Tongue (tissue), 2 donors: ENCODE results near the gene SEC14L1. TPM values are rescaled to one million over a fixed set of nuclear protein-coding genes. Genes with fewer than 3 reads are reported as not detected.

Experiments
- DNase-seq: peaks from one replicate; pipeline ENCODE4 v3.0.0-alpha.2; 2015
- total RNA-seq: library from RNA; depleted of rRNA; stranded (reverse); fragments of >200 nt; gene quantifications from one replicate; pipeline ENCODE4 v1.2.3, GENCODE V29; 2014

Gene SEC14L1
- total RNA-seq, 1 donor from 2014 or later: 66.8 TPM

DNA sequence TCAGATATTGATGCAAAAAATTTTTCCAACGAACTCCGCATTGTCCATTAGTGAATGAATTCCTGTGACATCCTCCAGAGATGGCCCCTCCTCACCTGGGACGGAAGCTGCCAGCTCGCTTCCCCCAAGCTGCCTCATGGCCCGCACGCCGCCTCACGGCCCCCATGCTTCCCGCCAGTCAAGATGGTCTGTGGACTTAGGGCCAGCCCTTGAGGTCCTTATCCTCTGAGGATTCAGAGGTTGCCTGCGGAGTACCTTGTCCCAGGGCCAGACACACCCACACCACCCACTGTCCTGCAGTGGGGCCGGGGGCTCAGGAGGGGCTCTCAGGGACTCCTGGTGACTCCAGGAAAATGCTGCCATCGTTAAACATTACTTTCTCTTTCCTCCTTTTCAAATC is 73.6 kb downstream of the SEC14L1 start:
- no peak for DNase-seq

DNA sequence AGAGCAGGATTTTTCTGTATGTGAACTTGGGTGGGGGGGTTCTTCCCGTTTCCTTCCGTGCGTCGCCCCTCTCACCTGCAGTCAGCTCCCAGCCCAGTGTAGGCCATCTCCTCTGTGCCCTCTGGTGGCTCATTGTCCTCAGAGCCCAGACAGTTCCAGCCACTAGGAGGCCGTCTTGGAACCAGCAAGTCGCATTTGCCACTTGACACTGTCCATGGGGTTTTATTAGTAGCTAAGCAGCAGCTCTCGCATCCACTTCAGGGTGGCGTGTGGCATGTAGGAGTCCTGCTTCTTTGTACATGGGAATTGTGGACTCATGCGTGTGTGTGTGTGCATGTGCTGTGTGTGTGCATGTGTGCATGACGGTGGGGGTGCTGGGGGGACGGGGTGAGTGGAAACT is 74.0 kb downstream of the SEC14L1 start:
- DNase-seq: peak; percentile 54

DNA sequence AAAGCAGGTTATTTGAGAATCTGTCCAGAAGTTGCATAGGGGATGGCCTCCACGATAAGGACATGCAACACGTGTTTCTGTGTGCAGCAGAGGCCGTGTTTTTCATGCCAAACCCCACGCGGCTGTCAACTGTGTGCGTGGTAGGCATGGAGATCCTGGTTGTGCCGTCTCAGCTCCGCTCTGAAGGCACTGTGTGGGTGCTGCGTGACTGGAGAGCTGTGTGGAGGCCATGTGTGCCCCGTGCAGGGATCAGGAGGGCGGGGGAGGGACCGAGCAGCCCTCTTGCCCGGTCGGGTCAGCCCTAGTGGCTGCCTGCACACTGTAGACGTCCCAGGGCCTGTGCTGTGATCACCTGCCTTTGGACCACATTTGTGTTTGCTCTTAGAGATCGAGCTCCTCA is 74.5 kb downstream of the SEC14L1 start:
- no peak for DNase-seq

DNA sequence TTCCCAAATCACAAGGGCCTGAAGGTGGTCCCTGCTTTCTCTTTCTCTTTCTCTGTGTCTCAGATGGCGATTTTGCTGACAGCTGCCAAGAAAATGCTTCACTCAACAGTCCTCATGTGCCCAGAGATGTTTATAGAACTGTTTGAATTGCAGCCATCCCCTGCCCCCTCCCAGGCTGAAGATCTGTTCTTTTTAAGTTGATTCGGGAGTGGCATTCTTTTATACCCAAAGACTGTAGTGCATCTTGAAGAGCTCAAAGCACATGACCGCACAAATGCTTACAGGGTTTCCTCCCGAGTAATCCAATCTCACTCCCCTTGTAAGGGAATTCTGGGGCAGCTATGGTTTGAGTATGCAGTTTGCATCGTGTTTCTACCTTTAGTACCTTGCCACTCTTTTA is 75.7 kb downstream of the SEC14L1 start:
- peak; percentile 36 for DNase-seq

DNA sequence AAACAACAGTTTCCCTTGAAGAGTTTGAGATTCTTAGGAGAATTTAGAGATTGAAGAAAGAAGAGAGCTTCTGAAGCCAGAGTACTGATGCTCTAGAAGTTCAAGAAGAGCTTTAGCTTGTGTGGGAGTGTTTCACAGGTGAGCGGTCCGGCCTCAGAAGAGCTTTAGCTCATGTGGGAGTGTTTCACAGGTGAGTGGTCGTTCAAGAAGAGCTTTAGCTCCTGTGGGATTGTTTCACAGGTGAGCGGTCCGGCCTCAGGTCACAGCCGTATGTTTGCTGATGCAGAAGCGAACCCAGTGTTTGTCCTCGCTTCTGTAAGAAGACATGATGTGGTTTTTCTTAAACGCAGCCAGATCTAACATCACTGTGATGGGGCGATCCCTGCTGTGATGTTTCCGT is 76.4 kb downstream of the SEC14L1 start:
- DNase-seq: no peak

DNA sequence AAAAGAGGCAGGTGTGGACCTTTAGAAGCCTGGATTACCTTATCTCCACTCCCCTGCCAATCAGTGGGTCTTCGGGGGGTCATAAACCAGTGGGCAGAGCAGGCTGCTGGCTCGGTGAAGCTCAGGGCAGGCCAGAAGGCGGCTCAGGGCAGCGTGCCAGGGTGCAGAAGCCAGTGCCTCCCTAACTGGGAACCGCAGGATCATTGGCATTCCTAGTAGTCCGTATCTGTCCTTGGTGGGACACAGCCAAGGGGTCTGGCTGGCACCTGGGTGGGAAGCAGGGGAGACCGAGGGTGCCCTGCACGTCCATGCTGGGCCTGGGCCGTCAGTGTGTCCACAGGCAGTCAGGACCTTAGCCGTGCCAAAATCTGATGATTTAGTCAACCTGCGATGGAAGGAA is 76.8 kb downstream of the SEC14L1 start:
- no peak for DNase-seq

DNA sequence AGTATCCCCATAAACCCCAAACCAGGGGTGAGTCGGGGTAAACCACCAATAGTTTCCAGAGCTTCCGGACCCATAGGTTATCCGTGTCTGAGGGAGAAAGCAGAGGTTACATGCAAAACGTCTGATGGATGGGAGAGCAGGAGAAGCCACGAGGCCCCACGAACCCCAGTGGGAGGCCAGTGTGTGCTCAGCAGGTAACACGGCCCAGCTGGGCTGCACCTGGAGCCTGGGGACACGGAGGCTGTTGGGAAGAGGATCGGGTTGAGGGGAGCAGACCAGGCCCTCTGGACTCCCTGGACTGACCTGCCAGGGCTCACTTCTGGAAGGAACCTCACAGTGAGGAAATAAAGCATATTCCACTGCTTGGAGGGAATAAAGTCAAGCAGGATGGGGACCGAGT is 78.1 kb downstream of the SEC14L1 start:
- DNase-seq: no peak

DNA sequence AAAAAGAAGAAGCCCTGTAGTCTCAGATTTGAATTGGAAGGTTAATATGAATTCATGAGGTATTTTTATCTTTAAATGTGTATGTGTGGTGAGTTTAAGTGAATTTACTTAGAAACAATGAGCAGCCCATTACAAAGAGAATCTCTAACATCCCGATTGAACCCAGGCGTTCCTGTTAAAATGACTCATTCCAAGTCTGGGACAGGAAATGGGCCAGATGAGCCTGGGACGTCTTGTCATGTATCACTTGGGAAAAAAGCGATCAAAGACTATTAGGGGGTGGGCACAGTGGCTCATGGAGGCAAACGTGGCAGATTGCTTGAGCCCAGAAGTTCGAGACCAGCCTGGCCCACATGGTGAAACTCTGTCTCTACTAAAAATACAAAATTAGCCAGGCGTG is 81.6 kb downstream of the SEC14L1 start:
- DNase-seq: no peak

DNA sequence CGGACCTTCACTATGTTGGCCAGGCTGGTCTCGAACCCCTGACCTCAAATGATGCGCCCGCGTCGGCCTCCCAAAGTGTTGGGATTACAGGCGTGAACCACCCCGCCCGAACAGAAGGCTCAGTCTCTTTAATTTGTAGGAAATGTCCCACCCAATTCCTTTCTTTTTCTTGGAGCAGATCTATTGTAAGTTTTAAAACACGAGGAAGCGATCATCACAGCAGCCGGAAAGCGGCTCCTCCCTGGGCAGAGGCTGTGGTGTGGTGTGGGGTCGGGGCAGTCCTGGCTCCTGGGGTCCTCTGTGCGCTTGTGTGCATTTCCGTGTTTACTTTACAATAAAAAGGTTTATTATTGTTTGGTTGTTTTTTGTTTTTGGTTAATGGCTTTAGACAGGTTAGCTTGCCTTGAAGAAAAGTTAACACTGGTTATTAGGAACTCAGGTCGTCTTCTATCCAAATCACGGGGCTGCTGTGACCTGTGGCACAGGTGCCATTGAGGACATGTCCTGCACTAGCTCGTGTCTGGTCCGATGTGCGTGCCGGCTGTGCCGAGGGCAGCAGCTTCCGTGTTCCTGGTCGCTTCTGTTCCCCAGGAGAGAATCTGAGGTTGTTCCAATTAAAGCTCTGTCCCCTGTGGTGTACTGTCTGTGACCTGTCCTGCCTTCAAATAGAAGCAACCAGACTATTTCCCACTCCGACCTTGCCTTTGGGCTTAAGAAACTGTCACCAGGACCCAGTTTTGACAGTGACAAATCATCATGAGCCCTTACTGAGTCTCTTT is 83.1 kb downstream of the SEC14L1 start:
- no peak for DNase-seq

DNA sequence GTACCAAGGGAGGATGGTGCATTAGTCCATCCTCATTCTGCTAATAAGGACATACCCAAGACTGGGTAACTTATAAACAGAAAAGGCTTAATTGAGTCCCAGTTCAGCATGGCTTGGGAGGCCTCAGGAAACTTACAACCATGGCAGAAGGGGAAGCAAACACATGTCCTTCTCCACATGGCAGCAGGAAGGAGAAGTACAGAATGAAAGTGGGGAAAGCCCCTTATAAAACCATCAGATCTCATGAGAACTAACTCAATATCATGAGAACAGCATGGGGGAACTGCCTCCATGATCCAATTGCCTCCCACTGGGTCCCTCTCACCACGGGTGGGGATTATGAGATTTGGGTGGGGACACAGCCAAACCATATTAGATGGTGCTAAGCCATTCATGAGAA is 84.5 kb downstream of the SEC14L1 start:
- no peak for DNase-seq

DNA sequence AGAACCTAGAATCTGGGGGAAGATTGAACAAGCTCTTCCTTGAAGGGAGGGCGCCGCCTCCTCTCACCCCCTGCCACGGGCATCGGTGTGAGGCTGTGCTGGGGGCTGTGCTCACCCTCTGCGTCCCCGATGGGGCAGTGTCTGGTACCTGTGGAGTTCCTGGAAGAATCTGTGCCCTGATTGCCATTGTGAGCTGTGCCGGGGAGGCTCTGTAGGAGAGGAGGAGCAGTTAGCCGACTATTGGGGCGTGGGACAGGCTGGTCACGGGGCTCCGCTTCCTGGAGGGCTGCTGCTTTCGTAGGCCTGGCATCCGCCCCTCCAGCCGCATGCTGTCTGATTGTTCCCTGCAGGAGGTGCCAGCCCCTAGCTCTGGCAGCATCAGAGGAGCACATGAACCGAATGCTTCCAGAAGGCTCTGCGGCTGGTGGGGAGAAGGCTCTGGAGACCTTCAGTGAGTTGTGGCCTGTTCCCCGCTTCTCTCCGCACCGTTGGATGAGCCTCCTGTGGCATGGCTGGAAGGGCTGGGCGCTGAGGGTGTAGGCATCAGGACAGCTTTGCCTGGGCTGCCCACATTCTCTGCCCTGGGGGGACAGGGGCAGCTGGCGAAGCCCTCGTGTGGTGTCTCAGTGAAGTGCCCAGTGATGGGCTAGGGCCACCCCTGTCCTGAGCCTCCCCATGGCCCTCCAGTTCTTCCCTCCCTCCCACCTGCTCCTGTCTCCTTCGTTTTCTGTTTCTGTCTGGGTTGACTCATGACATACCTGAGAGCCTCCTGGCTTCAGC is 86.9 kb downstream of the SEC14L1 start:
- no peak for DNase-seq

DNA sequence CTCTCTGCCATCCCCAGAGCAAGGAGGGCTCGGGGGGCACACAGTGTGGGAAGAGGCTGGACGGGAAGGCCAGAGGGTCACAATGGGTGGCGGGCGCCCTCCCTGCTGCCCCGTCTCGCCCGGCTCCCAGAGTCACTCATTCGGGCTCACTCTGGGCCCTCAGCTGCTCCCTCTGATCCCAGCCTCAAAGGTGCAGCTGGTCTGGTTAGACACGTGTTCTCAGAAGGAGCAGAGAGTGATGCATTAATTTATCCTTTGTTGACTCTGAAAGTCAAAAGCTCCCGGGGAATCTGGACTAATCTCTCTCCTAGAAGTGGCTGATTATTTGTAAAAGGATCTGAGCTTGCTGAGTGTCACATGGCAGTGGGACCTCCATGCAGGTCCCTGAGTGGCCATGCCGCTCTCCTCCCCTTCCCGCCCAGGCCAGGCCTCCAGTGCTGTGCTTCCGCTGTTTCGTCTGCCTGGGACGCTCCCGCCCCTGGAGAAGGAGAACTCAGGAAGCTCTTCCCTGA is 87.5 kb downstream of the SEC14L1 start:
- peak; percentile 73 for DNase-seq

DNA sequence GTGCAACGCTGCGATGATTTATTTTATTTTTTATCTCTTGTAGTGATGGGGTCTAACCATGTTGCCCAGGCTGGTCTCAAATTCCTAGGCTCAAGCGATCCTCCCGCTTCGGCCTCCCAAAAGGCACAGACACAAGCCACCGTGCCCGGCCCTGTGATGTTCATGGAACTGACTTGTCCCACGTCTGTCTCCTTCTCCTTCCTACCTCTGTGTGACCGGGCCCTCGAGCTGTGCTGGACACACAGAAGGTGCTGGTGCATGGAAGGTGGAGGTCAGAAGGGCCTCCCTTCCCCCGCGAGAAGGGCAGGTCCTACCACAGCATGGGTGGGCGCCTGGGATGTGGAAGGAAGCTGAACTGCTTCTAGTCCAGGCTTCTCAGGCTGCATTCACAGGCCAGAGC is 88.0 kb downstream of the SEC14L1 start:
- DNase-seq: no peak

DNA sequence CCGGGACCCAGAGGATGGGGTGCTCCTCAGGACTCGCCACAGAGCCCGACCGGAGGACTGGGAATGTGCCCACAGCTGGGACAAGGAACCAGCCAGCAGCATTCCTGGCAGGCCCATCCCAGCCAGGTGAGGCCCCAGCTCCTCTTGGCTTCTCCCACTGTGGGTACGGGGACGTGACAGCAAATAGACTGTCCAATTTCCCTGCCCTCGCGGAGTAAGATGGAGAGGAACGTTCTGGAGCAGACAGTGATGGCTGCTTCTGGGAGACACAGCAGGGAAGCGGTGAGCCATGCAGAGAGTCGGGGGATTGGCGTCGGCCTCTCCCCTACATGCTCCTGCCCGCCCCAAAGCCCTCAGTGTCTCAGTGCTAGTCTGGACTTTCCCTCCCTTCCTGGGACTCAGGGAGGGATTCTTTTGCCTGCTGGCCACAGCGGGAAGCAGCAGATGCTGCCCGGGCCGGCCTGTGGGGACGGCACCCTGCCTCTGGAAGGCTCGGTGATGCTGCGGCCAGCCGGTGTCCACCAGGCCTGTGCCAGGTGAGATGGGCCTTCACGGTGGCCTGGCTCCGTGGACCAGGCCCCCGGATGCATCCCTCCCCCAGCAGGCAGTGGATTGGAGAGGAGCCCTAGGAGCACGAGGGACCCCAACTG is 89.1 kb downstream of the SEC14L1 start:
- no peak for DNase-seq

DNA sequence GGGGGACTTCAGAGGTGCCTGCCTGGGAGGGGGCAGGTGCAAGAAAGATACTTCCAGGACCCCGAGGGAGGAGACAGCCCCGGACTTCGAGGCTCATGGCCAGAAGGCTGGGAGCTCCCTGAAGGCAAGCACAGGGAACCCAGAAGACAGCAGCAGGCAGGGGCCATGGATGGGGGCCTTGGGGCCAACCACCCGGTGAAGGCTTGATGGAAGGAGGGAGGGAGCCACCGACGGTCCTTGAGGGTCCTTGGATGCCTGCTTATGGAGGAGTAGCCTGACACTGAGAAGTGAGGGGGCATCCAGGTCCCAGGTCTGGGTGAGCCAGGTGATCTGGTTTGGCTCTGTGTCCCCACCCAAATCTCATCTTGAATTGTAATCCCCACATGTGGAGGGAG is 89.7 kb downstream of the SEC14L1 start:
- no peak for DNase-seq

DNA sequence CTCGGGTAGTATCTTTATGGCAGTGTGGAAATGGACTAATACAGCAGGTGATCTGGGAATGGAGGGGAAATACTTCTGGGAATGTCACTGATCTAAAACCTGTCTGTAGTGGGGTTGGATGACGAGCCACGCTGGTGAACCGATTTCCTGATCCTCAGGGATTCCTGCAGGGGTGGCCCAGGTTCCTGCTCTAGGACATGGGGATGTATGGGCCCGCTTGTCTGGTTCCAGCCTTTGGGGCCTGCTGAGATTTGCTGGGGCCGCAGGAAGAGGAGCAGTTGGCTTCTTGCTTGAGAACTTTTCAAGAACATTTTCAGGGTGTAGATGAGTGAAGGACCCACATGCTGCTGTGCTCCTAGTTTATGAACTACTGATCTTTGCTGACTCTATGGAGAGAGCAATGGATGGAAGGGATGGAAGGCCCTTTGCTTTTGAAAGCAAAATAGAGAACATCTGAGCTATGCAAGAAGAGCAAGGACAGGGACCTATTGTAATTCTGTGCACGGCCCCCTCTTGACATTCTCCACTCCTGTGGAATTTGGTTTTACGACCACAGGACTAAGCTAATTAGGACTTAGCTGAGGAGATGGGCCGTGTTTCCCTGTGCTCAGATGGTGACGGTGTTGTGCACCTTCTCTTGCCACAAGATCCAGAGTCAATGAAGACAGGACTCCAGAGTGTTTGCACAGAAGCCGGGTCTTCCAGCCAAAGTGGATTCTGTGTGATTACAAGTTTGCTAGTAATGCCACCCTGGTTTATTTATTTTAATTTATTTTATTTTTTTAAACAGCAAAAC is 90.5 kb downstream of the SEC14L1 start:
- no peak for DNase-seq

DNA sequence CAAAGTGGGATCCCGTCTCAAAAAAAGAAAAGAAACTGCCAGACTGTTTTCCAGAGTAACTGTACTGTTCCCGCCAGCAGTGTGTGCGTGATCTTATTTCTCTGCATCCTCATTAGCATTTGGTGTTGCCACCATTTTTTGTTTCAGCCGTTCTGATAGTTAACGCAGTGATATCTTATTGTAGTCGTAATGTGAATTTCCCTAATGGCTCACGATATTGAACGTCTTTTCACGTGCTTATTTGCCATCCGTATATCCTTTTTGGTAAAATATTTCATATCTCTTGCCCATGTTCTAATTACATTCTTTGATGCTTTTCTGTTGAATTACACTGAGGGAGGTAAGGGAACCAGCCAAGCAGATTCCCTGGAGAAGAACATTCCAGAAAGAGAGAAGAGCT is 92.4 kb downstream of the SEC14L1 start:
- DNase-seq: no peak

DNA sequence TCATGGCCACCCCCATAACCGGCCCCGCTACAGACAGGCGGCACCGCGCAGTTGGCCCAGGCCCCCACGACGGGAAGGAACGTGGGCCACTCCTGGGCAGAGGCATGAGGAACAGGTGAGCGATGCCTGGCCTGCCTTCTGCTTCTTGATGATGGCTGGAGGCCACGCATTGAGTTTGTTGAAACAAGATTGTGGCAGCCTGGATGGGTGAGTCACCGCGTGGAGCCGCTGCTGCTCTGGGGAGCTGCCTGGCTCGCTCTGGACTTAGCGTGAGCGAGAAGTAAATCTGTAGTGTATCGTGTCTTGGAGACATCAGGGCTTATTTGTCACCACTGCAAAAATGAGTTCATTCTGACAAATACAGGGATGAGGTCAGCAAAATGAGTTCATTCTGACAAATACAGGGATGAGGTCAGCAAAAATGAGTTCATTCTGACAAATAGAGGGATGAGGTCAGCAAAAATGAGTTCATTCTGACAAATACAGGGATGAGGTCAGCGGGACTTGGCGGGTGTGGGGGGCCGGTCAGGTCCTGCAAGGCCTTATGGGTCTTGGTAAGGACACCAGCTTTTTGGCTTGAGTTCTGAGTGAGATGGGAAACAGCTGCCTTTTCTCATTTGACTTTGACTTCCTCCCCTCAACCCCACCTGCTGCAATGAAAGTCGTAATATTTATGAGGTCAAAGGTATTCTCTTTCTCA is 93.0 kb downstream of the SEC14L1 start:
- DNase-seq: peak; percentile 47

DNA sequence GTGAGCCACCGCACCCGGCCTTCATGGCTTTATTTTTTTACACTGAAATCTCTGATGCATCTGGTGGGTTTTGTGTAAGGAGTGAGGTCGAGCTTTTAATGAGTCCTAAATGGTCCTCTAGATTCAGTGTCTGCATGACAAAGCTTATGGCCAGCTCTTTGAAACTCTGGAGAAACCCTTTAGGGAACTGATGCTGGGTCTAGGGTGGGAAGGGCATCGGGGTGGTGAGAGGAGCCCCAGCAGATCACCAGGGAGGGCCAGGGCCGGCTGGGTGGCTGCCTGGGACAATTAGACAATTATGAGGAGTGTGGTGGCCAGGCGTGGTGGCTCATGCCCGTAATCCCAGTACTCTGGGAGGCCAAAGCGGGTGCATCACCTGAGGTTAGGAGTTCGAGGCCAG is 93.9 kb downstream of the SEC14L1 start:
- DNase-seq: no peak

DNA sequence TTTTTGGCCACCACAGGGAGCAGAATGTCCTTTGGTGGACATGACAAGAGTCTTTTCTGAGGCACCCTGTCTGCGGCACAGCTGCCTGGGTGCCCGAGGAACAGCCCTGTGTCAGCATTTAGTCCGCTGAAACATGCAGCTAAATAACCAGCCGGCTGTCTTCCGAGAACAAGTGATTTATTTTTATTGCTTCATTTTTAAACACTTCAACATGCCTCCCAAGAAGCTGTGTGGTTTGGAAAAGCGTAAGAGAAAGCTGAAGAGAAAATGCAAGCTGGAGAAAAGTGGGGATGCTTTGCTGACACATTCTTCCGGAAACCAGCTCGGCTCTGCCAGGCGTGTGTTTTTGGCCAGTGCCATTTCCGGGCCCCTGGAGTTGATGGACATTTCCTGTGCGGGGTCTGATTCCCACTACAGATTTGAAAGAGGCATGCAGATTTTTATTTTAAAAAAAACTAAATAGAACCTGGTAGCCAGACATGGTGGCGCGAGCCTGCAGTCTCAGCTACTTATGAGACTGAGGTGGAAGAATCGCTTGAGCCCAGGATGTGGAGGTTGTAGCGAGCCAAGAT is 94.7 kb downstream of the SEC14L1 start:
- peak; percentile 56 for DNase-seq
